K562 (cell line): ENCODE results near the gene RBMS3. TPM values are rescaled to one million over a fixed set of nuclear protein-coding genes. Genes with fewer than 3 reads are reported as not detected.

Experiments
- ATAC-seq: fragments of 200-7000 bp; cut with Tn5 transposase; 3 replicates; pipeline ENCODE4 v1.9.1; 2020; ENCODE audit warnings: moderate library complexity
- BruUV-seq: library from RNA; stranded (reverse); fragments of 400-500 nt; replicated peaks from 2 replicates; lab custom pipeline; 2021; lab: Mats Ljungman, UMichigan
- CTCF ChIA-PET: fragments of 300-600 bp; formaldehyde crosslinking; extraction: SDS; loops from one replicate; lab custom pipeline; 2021; ENCODE audit warnings: low intra/inter-chr PET ratio; lab: Yijun Ruan, JAX
- POLR2A ChIA-PET: fragments of 300-600, 350-650 bp; sonication (Branson Sonifier 250); formaldehyde crosslinking; extraction: SDS; loops from one replicate; lab custom pipeline; 2021; ENCODE audit warnings: antibody characterized with exemption, inconsistent platforms; lab: Yijun Ruan, JAX
- DNase-seq, 4 experiments: peaks; one replicate each; pipeline versions ENCODE4 v3.0.0 to v3.0.0-alpha.2; 2011 to 2018; ENCODE audit warnings: low spot score in 3 of 4, mixed read lengths in 3 of 4; ENCODE audit errors: extremely low read depth in 1 of 4
- FAIRE-seq: peaks from 2 replicates; lab custom pipeline; 2011; peaks lifted over from hg19 to GRCh38; lab: Jason Lieb, UNC
- H2AFZ ChIP-seq: 2 replicates; pipeline ENCODE4 v1.6.0; 2011; ENCODE audit warnings: low read depth, low read length, control low read depth, inconsistent platforms
- H3K27ac ChIP-seq: fragments of 200-600 bp; 3 replicates; pipeline ENCODE4 v1.8.0; 2011; ENCODE audit warnings: low read depth, mild to moderate bottlenecking, control low read depth, inconsistent platforms, low read length, moderate library complexity, mixed read lengths; ENCODE audit errors: extremely low read depth
- H3K27me3 ChIP-seq, 2 experiments: fragments of 300-600 bp in 1 of 2; 2 replicates in 1 of 2; 3 replicates in 1 of 2; pipeline versions ENCODE4 v1.6.0 to v1.8.0; 2011; ENCODE audit warnings: inconsistent platforms in 2 of 2, low read length in 2 of 2, mild to moderate bottlenecking in 1 of 2, mixed read lengths in 1 of 2, moderate library complexity in 1 of 2; ENCODE audit not compliant: control insufficient read depth in 2 of 2, insufficient read depth in 2 of 2
- H3K36me3 ChIP-seq: fragments of 300-600 bp; 3 replicates; pipeline ENCODE4 v1.8.0; 2011; ENCODE audit warnings: mild to moderate bottlenecking, low read length, inconsistent platforms; ENCODE audit not compliant: control insufficient read depth, insufficient read depth
- H3K4me1 ChIP-seq, 2 experiments: fragments of 200-600 bp in 1 of 2; replicated peaks in 1 of 2; 2 replicates in 1 of 2; 3 replicates in 1 of 2; pipeline versions ENCODE4 v1.5.1 to v1.8.0; 2011; ENCODE audit warnings: inconsistent platforms in 2 of 2, low read length in 2 of 2, mild to moderate bottlenecking in 1 of 2, mixed read lengths in 1 of 2, moderate library complexity in 1 of 2; ENCODE audit not compliant: control insufficient read depth in 2 of 2, insufficient read depth in 2 of 2
- H3K4me2 ChIP-seq: 2 replicates; pipeline ENCODE4 v1.6.1; 2011; ENCODE audit warnings: low read length, control low read depth, inconsistent platforms, mixed read lengths; ENCODE audit not compliant: insufficient read depth
- H3K4me3 ChIP-seq: fragments of 200-600 bp; sonication (generic), shearing (Covaris generic); 2 replicates; pipeline ENCODE4 v1.5.1; 2016; ENCODE audit warnings: control low read depth, inconsistent platforms
- H3K79me2 ChIP-seq: fragments of 200-600 bp; 3 replicates; pipeline ENCODE4 v1.8.0; 2011; ENCODE audit warnings: low read length, inconsistent platforms; ENCODE audit not compliant: control insufficient read depth, insufficient read depth
- H3K9ac ChIP-seq, 2 experiments: 2 replicates each; pipeline versions ENCODE4 v1.6.0 to v1.6.1; 2011; ENCODE audit warnings: low read depth in 2 of 2, low read length in 2 of 2, control low read depth in 1 of 2, inconsistent platforms in 1 of 2, mild to moderate bottlenecking in 1 of 2, mixed read lengths in 1 of 2; ENCODE audit not compliant: insufficient read depth in 1 of 2
- H3K9me1 ChIP-seq: one replicate; pipeline ENCODE4 v1.6.0; 2011; ENCODE audit warnings: inconsistent platforms, mild to moderate bottlenecking, low read length, moderate library complexity; ENCODE audit not compliant: control insufficient read depth, insufficient read depth
- H3K9me3 ChIP-seq: replicated peaks from 2 replicates; pipeline ENCODE4 v1.5.1; 2011; ENCODE audit warnings: low read depth, low read length, inconsistent platforms; ENCODE audit not compliant: control insufficient read depth, insufficient read depth
- H4K20me1 ChIP-seq: replicated peaks from 2 replicates; pipeline ENCODE4 v1.6.1; 2011; ENCODE audit warnings: low read length, inconsistent platforms, mixed read lengths; ENCODE audit not compliant: control insufficient read depth, insufficient read depth
- CEBPG ChIP-seq, 3 experiments: fragments of 200-800 bp in 1 of 3; sonication (Bioruptor generic) in 1 of 3; sonication (generic) in 1 of 3; formaldehyde crosslinking in 1 of 3; IDR thresholded peaks in 2 of 3; conservative IDR thresholded peaks in 1 of 3; 2 replicates each; pipeline versions ENCODE4 v1.6.1 to v1.8.0; 2016 to 2022; ENCODE audit warnings: missing compliant biosample characterization in 2 of 3, missing genetic modification characterization in 2 of 3, mild to moderate bottlenecking in 1 of 3, missing genetic modification reagents in 1 of 3
- CSDE1 ChIP-seq, 2 experiments: fragments of 450-650 bp; IDR thresholded peaks; 2 replicates each; pipeline ENCODE4 v1.6.1; 2016; ENCODE audit warnings: mild to moderate bottlenecking in 1 of 2
- MAX ChIP-seq: sonication (generic); formaldehyde crosslinking; IDR thresholded peaks from 2 replicates; pipeline ENCODE4 v1.9.0; 2022; ENCODE audit warnings: mild to moderate bottlenecking, missing genetic modification reagents
- NCOA6 ChIP-seq: fragments of 450-650 bp; IDR thresholded peaks from 2 replicates; pipeline ENCODE4 v1.6.1; 2017; ENCODE audit warnings: mild to moderate bottlenecking
- OTX1 ChIP-seq: fragments of 450-650 bp; formaldehyde crosslinking; IDR thresholded peaks from 2 replicates; pipeline ENCODE4 v1.4.0; 2022; ENCODE audit warnings: mild to moderate bottlenecking
- PBX2 ChIP-seq, 2 experiments: IDR thresholded peaks in 1 of 2; conservative IDR thresholded peaks in 1 of 2; 2 replicates each; pipeline ENCODE4 v1.6.1; 2016; ENCODE audit warnings: low read depth in 2 of 2, mild to moderate bottlenecking in 1 of 2, missing compliant biosample characterization in 1 of 2, missing genetic modification characterization in 1 of 2, moderate library complexity in 1 of 2
- POLR2A ChIP-seq: fragments of 450-650 bp; conservative IDR thresholded peaks from 2 replicates; pipeline ENCODE4 v1.6.1; 2016
- POLR3G ChIP-seq: IDR thresholded peaks from 2 replicates; pipeline ENCODE4 v1.6.1; 2011; ENCODE audit not compliant: insufficient read length, insufficient replicate concordance; ENCODE audit errors: extremely low read depth
- PRPF4 ChIP-seq: fragments of 200-400 bp; formaldehyde crosslinking; IDR thresholded peaks from one replicate; pipeline ENCODE4 v1.6.1; 2017; ENCODE audit warnings: low read length, low read depth, mild to moderate bottlenecking; ENCODE audit not compliant: insufficient read depth, poor library complexity, severe bottlenecking
- RBFOX2 ChIP-seq: fragments of 200-400 bp; formaldehyde crosslinking; IDR thresholded peaks from 2 replicates; pipeline ENCODE4 v1.6.1; 2017; ENCODE audit warnings: low read depth, mild to moderate bottlenecking, low read length, moderate library complexity
- TAL1 ChIP-seq: fragments of 450-650 bp; IDR thresholded peaks from 2 replicates; pipeline ENCODE4 v1.6.1; 2016; ENCODE audit warnings: mild to moderate bottlenecking
- THRAP3 ChIP-seq: fragments of 450-650 bp; IDR thresholded peaks from 2 replicates; pipeline ENCODE4 v1.6.1; 2016; ENCODE audit warnings: mild to moderate bottlenecking, inconsistent platforms, borderline replicate concordance
- WHSC1 ChIP-seq: IDR thresholded peaks from one replicate; pipeline ENCODE4 v1.6.1; 2012; ENCODE audit warnings: low read length, control low read depth, inconsistent platforms
- YBX1 ChIP-seq: fragments of 450-650 bp; IDR thresholded peaks from 2 replicates; pipeline ENCODE4 v1.7.1; 2016; ENCODE audit warnings: mild to moderate bottlenecking
- WGBS: fragments of 100-300 bp; shearing (Covaris generic); methylation state at CpG from one replicate; pipeline ENCODE4 v1.1.6; 2016; ENCODE audit warnings: low coverage, mixed read lengths; ENCODE audit not compliant: insufficient coverage; ENCODE audit errors: missing lambda C conversion rate; 5-methylcytosine and 5-hydroxymethylcytosine counted together
- in situ Hi-C: fragments of 300-500 bp; cut with MboI; formaldehyde crosslinking; loops from 4 replicates; pipeline ENCODE4 v1.15.0; 2018; ENCODE audit warnings: inconsistent platforms, mixed read lengths
- intact Hi-C: fragments of 100-400 bp; cut with micrococcal nuclease; formaldehyde crosslinking; loops from 2 replicates; pipeline ENCODE4 v1.14.2; 2022
- polyA plus RNA-seq, 8 experiments: library from polyadenylated mRNA; depleted of rRNA in 4 of 8; stranded (reverse) in 5 of 8; unstranded in 3 of 8; fragments of >200 nt; fragmentation: Nextera tagmentation in 2 of 8; fragmentation: Illumina TruSeq in 1 of 8; extraction: Ambion mirVana in 2 of 8; extraction: Trizol in 1 of 8; gene quantifications; 2 replicates each; pipeline versions ENCODE4 v1.2.1 to v1.2.3, GENCODE V29; 2011 to 2014; ENCODE audit warnings: inconsistent platforms in 1 of 8, missing spikeins in 1 of 8
- total RNA-seq, 7 experiments: library from RNA; depleted of rRNA in 6 of 7; stranded (reverse); fragments of >200 nt in 6 of 7; fragmentation: Illumina TruSeq in 2 of 7; extraction: Trizol in 2 of 7; gene quantifications; 2 replicates each; pipeline versions ENCODE4 v1.2.1 to v1.2.3, GENCODE V29; 2011 to 2021; ENCODE audit warnings: low replicate concordance in 1 of 7

Gene RBMS3
- total and polyA plus RNA-seq, 9 of the 15 experiments (the other 6 are each of a cell fraction or from before 2014, with no cell fraction given): 0.20 TPM; not detected in 8

DNA sequence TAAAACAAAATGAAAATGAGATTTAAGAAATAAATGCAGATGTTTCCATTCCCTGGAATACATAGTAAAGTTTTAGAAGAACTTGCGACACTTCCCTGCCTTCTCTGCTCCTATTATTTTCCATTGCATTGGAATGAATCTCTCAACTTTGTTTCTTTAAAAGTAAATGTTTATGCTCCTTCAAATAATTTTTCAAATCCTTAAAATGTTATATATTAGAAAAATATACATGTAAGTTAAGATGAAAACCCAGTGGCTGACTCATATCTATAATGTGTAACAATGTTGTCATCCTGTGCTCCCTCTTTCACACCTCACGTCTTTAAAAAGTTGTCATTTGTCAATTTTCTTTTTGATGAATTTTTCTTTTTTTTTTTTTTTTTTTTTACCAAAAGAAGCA lies 3.6 kb downstream of the RBMS3 start:
- ChIA-PET POLR2A (no interaction called here), CTCF (no interaction called here)
- in situ Hi-C loops (no loop called here), intact Hi-C loops (no loop called here)
- H3K9me1 ChIP-seq: no peaks in the 10 kb centered on the region
- no TSS peak for BruUV-seq
- no peak overlapping the region for H3K4me3 ChIP-seq
- no peak for ATAC-seq
- TF ChIP-seq OTX1 (CRISPR knock-in tag): no peak
- no peak overlapping the region for H3K27ac ChIP-seq
- DNase-seq: no peak
- H2AFZ ChIP-seq: no peak overlapping the region
- H3K79me2 ChIP-seq: no peaks in the 10 kb centered on the region
- H3K9ac ChIP-seq: no peak overlapping the region
- H3K36me3 ChIP-seq: no peaks in the 10 kb centered on the region
- H4K20me1 ChIP-seq: no peaks in the 10 kb centered on the region
- no peaks in the 10 kb centered on the region for H3K4me1 ChIP-seq
- H3K9me3 ChIP-seq: no peaks in the 10 kb centered on the region; the same call in 1 of the 2 replicates
- no peak overlapping the region for H3K4me2 ChIP-seq
- no peaks in the 10 kb centered on the region for H3K27me3 ChIP-seq
- 3% methylated on average over 2 of the region's 2 CpGs for WGBS
- no peak for FAIRE-seq

DNA sequence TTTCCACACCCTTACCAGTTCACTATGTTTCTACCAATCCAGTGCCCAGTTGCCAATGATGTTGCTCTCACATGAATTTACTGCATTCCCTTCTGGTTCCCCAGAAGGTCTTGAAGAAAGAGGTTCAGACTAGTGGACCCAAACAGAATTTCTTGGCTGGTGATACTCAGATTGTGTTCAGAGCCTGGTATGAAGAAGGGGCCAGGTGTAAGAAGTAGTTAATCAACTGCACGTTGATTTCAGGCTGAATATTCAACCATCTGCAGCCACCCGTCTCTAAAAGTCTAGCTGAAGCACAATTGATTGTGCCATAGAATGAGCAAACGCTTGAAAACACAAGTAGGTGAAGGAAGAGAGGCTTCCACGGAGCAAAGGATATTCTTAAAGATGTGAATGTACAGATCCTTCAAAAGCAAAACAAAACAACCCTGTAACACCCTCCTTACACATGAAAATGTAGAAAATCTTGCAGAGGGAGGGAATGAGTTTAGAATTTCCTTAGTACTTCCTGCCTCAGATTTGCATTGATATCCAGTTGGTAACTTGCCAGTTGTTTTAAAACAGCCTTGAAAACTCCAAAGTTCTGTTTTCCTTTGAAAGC lies 4.7 kb downstream of the RBMS3 start:
- no TSS peak for BruUV-seq
- Histone ChIP-seq H3K9me1 (no peaks in the 10 kb centered on the region), H3K27me3 (no peaks in the 10 kb centered on the region), H3K27ac (no peak overlapping the region), H3K4me2 (no peak overlapping the region), H3K79me2 (no peaks in the 10 kb centered on the region), H3K9me3 (no peaks in the 10 kb centered on the region), H4K20me1 (no peaks in the 10 kb centered on the region), H3K4me1 (no peaks in the 10 kb centered on the region), H3K36me3 (no peaks in the 10 kb centered on the region), H3K9ac (no peak overlapping the region), H2AFZ (no peak overlapping the region), H3K4me3 (no peak overlapping the region)
- DNase-seq (no peak), FAIRE-seq (no peak), ATAC-seq (no peak)
- in situ Hi-C loops: no loop called here
- POLR2A ChIA-PET: no interaction called here
- WGBS: 0% methylated on average over 4 of the region's 4 CpGs
- intact Hi-C loops: no loop called here
- CTCF ChIA-PET: no interaction called here
- no peak for TF ChIP-seq YBX1
- TF ChIP-seq MAX (CRISPR knock-in tag): no peak
- no peak for TF ChIP-seq CSDE1 (IDR thresholded peaks at IDR 0.05)
- TF ChIP-seq NCOA6: no peak
- TF ChIP-seq CEBPG (CRISPR knock-in tag; IDR thresholded peaks at IDR 0.05): no peak
- no peak for TF ChIP-seq CEBPG (tag; conservative IDR thresholded peaks at IDR 0.05 in 1 of 2, IDR thresholded peaks at IDR 0.05 in 1 of 2)
- TF ChIP-seq WHSC1: no peak
- no peak for TF ChIP-seq TAL1
- no peak for TF ChIP-seq POLR2A
- no peak for TF ChIP-seq PRPF4
- no peak for TF ChIP-seq PBX2 (CRISPR knock-in tag; IDR thresholded peaks at IDR 0.05; ENCODE audit: low read depth)
- TF ChIP-seq PBX2 (tag; conservative IDR thresholded peaks at IDR 0.05; ENCODE audit: low read depth): no peak
- TF ChIP-seq POLR3G: no peak
- TF ChIP-seq THRAP3: no peak
- TF ChIP-seq RBFOX2: no peak
